GM10248 (cell line): Measurements from ENCODE around the gene HK1.
"Not testable (repeated sequence)": the region's sequence is repeated elsewhere in the genome, so short reads cannot be mapped to it uniquely, and the experiment has no call there.

Experiments
- CTCF ChIA-PET: fragments of 300-600 bp; sonication (Branson Sonifier 250); formaldehyde crosslinking; extraction: SDS; loops from one replicate; lab custom pipeline; 2021; ENCODE audit warnings: antibody characterized with exemption; lab: Yijun Ruan, JAX
- POLR2A ChIA-PET: fragments of 350-650 bp; sonication (Branson Sonifier 250); formaldehyde crosslinking; extraction: SDS; loops from one replicate; lab custom pipeline; 2020; ENCODE audit warnings: antibody characterized with exemption; lab: Yijun Ruan, JAX
- DNase-seq: peaks from one replicate; pipeline ENCODE4 v3.0.0; 2012; ENCODE audit errors: extremely low spot score
- CTCF ChIP-seq: IDR thresholded peaks from 2 replicates; pipeline ENCODE4 v1.5.1; 2012; ENCODE audit warnings: mild to moderate bottlenecking, low read depth; ENCODE audit errors: extremely low read depth, missing control alignments, control extremely low read depth

Gene HK1

GRCh38 chr10:69323622-69324021, 45.3 kb downstream of the HK1 start:
- CTCF ChIA-PET = interaction anchor here (0.8 to 1.9 kb wide), 4 partner anchors 13 to 85 kb away, joined by 3 to 5 read pairs (median 4); no protein-coding TSS in a partner anchor
- DNase-seq = no peak
- TF ChIP-seq CTCF = no peak
- POLR2A ChIA-PET = interaction anchor here (1.0 kb wide), 1 partner anchor 10 kb away, joined by 4 read pairs; no protein-coding TSS in a partner anchor

DNA sequence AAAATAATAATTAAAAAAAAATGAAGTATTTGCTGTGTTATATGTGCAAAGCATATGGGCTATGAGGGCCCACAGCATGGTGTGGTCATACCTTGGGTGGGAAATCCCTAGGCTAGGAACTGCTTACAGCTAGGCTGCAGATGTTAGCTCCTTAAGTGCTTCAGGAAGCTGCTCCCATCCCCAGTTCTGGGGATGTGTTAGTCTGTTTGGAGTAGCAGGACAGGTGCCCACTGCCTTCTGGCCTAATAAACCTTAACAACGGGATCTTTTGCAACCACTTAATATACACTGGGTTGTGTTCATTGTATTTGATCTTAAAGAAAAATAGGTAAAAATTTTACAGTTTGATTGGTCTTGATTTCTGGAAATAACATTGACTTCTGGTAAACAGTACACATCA, 46.3 kb downstream of the HK1 start:
- CTCF ChIA-PET = interaction anchor here (1.3 to 1.9 kb wide), 4 partner anchors 12 to 84 kb away, joined by 3 to 7 read pairs (median 4); no protein-coding TSS in a partner anchor
- TF ChIP-seq CTCF = no peak
- POLR2A ChIA-PET = no interaction called here
- no peak for DNase-seq

DNA sequence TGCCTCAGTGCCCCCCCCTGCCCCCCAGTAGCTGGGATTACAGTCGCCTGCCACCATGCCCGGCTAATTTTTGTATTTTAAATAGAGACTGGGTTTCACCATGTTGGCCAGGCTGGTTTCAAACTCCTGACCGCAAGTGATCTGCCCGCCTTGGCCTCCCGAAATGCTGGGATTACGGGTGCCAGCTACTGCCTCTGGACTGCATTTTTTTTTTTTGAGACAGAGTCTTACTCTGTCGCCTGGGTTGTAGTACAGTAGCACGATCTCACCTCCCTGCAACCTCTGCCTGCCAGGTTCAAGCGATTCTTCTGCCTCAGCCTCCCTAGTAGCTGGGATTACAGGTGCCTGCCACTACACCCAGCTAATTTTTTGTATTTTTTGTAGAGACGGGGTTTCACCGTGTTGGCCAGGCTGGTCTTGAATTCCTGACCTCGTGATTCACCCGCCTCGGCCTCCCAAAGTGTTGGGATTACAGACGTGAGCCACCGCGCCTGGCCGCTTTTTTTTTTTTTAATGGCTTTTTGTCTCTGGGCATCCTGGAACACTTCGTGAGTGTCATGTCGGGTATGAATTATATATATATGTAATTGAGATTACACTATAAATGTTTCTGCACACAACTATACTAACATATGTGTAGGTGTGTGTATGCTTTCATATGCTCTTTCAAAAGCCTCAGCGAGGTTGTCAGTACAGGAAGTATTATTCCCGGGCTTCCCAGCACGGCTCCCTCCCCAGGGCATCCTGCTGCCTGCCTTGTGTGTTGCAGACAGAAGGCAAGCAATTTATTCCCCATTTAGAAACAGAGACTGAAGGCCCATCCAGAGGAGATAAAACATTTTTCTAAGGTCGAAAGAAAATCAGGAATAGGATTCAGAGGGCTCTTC, 47.6 kb downstream of the HK1 start:
- POLR2A ChIA-PET, DNase-seq: not testable (repeated sequence)
- CTCF ChIA-PET = interaction anchor here (1.9 to 3.1 kb wide), 3 partner anchors 7 to 19 kb away, joined by 7 to 12 read pairs (median 10); no protein-coding TSS in a partner anchor

GRCh38 chr10:69326692-69327091, 48.4 kb downstream of the HK1 start:
- DNase-seq = no peak
- POLR2A ChIA-PET = no interaction called here
- CTCF ChIA-PET = interaction anchor here (0.6 to 3.1 kb wide), 7 partner anchors 8 to 325 kb away, joined by 3 to 12 read pairs (median 4); no protein-coding TSS in a partner anchor
- no peak for TF ChIP-seq CTCF

- TF ChIP-seq CTCF = no peak
- ChIA-PET POLR2A (interaction anchor here (0.6 to 0.9 kb wide), 2 partner anchors 28 to 843 kb away, joined by 3 to 4 read pairs; no protein-coding TSS in a partner anchor), CTCF (interaction anchor here (0.9 to 3.1 kb wide), 7 partner anchors 9 to 326 kb away, joined by 3 to 12 read pairs (median 4); no protein-coding TSS in a partner anchor)
- DNase-seq = peak; percentile 61
Measured at GRCh38 chr10:69327463-69328379, 49.4 kb downstream of the HK1 start.

DNA sequence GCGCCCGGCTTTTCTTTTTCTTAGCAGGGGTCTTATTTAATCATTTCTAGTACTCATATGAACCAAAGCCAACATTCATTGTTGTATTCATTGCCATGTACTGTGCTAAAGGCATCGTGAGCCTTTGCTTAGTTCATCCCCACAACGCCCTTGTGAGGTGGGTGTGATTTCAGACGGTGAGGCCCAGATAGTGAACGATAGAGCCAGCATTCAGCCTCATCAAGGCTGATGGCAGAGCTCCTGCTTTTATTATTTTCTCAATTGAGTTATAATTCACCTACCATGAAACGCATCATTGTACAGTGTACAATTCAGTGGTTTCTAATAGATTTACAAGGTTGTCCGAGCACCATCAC, 50.1 kb downstream of the HK1 start:
- CTCF ChIA-PET = interaction anchor here (0.9 to 3.1 kb wide), 4 partner anchors 9 to 121 kb away, joined by 3 to 12 read pairs (median 8); no protein-coding TSS in a partner anchor
- POLR2A ChIA-PET = interaction anchor here (0.9 kb wide), 1 partner anchor 28 kb away, joined by 4 read pairs; no protein-coding TSS in a partner anchor
- TF ChIP-seq CTCF = no peak
- DNase-seq = no peak

- POLR2A ChIA-PET, DNase-seq: not testable (repeated sequence)
- CTCF ChIA-PET = interaction anchor here (3.1 kb wide), 1 partner anchor 10 kb away, joined by 12 read pairs; no protein-coding TSS in a partner anchor
Measured at GRCh38 chr10:69328888-69329287, 50.6 kb downstream of the HK1 start.
